Measurements from ENCODE around the gene HERPUD1.

HERPUD1 gene

GRCh38 chr16:56993204-56993603 is 61.3 kb downstream of the HERPUD1 start:
- Histone ChIP-seq H3K9me3 (ENCODE audit: insufficient read depth, low read length) (no peaks in the 10 kb centered on the region), H3K4me3 (ENCODE audit: insufficient read depth, low read length, poor library complexity, severe bottlenecking) (no peak overlapping the region), H2AFZ (ENCODE audit: low read depth, low read length, severe bottlenecking) (no peak overlapping the region), H3K27me3 (ENCODE audit: low read length) (no peaks in the 10 kb centered on the region), H3K27ac (ENCODE audit: low read depth, low read length) (no peak overlapping the region), H3K9me2 (replicated peaks; ENCODE audit: insufficient read depth, low read length) (no peaks in the 10 kb centered on the region), H4K20me1 (ENCODE audit: low read depth, low read length) (no peaks in the 10 kb centered on the region), H3K4me2 (ENCODE audit: low read depth, low read length, poor library complexity, severe bottlenecking) (no peak overlapping the region), H3F3A (ENCODE audit: insufficient read depth) (no peaks in the 10 kb centered on the region), H3K36me3 (ENCODE audit: low read length) (no peaks in the 10 kb centered on the region), H3K9ac (ENCODE audit: low read length) (no peak overlapping the region), H3K79me2 (ENCODE audit: insufficient read depth, low read length) (no peaks in the 10 kb centered on the region)
- TF ChIP-seq, protein P1, sequence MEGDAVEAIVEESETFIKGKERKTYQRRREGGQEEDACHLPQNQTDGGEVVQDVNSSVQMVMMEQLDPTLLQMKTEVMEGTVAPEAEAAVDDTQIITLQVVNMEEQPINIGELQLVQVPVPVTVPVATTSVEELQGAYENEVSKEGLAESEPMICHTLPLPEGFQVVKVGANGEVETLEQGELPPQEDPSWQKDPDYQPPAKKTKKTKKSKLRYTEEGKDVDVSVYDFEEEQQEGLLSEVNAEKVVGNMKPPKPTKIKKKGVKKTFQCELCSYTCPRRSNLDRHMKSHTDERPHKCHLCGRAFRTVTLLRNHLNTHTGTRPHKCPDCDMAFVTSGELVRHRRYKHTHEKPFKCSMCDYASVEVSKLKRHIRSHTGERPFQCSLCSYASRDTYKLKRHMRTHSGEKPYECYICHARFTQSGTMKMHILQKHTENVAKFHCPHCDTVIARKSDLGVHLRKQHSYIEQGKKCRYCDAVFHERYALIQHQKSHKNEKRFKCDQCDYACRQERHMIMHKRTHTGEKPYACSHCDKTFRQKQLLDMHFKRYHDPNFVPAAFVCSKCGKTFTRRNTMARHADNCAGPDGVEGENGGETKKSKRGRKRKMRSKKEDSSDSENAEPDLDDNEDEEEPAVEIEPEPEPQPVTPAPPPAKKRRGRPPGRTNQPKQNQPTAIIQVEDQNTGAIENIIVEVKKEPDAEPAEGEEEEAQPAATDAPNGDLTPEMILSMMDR (IDR thresholded peaks at IDR 0.05; ENCODE audit: insufficient read depth, low read length, poor library complexity, severe bottlenecking), result no peak

- TF ChIP-seq, protein P1 (IDR thresholded peaks at IDR 0.05; ENCODE audit: insufficient read depth, low read length, poor library complexity, severe bottlenecking), result no peak
- no peak for TF ChIP-seq EZH2phosphoT487 (conservative IDR thresholded peaks at IDR 0.05; ENCODE audit: low read length)
- H3K36me3 ChIP-seq (ENCODE audit: low read length), result no peaks in the 10 kb centered on the region
- no peaks in the 10 kb centered on the region for H3K27me3 ChIP-seq (ENCODE audit: low read length)
- no peak overlapping the region for H3K4me2 ChIP-seq (ENCODE audit: low read depth, low read length, poor library complexity, severe bottlenecking)
- no peaks in the 10 kb centered on the region for H3K79me2 ChIP-seq (ENCODE audit: insufficient read depth, low read length)
- no peak overlapping the region for H2AFZ ChIP-seq (ENCODE audit: low read depth, low read length, severe bottlenecking)
- H3K27ac ChIP-seq (ENCODE audit: low read depth, low read length), result no peak overlapping the region
- H3K9me2 ChIP-seq (replicated peaks; ENCODE audit: insufficient read depth, low read length), result no peaks in the 10 kb centered on the region
- H3K9me3 ChIP-seq (ENCODE audit: insufficient read depth, low read length), result no peaks in the 10 kb centered on the region
- no peaks in the 10 kb centered on the region for H4K20me1 ChIP-seq (ENCODE audit: low read depth, low read length)
- H3K9ac ChIP-seq (ENCODE audit: low read length), result no peak overlapping the region
- H3F3A ChIP-seq (ENCODE audit: insufficient read depth), result no peaks in the 10 kb centered on the region
- H3K4me3 ChIP-seq (ENCODE audit: insufficient read depth, low read length, poor library complexity, severe bottlenecking), result no peak overlapping the region
These were observed 62.4 kb downstream of the HERPUD1 start for GRCh38 chr16:56994311-56994710.
